ENCODE data around the gene ZCWPW2. TPM values are rescaled to one million over a fixed set of nuclear protein-coding genes. Genes with fewer than 3 reads are reported as not detected.

The ZCWPW2 gene
- total and polyA plus RNA-seq, 4 donors: 0.37 to 2.1 (median 0.87) TPM

DNA sequence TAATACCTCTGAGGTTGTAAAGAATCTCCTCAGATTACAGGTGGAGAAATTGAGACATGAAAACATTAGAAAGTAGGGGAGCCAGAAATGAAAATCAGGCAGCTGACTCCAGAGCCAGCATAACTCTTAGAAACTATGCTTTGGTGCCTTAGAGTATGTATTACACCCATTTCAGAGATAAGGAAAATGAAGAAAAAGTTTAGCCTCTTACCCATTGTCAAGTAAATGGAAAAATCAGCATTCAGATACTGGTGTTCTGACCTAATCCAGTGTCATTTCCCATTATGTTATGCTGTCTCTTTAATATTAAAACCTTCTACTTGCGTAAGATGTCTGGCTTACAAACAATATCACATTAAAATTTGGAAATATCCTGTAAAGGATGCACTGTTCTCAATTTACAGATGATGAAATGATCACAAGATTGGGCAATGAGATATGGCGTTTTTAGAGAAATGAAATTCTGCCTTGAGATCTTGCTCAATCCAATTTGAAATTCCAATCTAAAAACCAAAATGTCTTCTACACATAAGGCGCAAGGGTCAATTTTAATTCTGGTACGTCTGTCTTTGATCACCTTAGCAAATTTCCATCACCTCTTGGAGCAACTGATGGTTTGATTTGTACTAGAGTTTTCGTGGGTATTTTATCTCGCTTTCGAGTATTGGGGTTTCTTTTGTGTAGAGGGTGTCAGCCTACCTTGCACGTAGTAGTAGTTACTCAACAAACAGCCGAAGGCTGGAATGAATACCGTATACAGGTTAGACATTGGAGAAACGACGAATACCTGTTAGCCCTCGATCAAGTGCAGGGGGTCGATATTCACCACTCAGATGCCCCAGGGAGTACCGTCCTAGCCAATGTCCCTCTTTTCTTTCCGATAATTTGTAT is 902 bp upstream of the ZCWPW2 start:
- peaks cover 1 to 7% (median 4%) of the 10 kb centered on the region in 4 donors for H3K9me3 ChIP-seq (ENCODE audit: control insufficient read depth in 4 of 4, insufficient read depth in 3 of 4, low read length in 3 of 4)
- H3K36me3 ChIP-seq (ENCODE audit: control insufficient read depth in 4 of 4, insufficient read depth in 4 of 4, low read length in 4 of 4): peaks cover 0 to 8% (median 4%) of the 10 kb centered on the region in 4 donors
- peak overlapping the region; percentile 89 to 98 for H3K9ac ChIP-seq (ENCODE audit: insufficient read depth in 1 of 2, low read length in 2 of 2)
- DNase-seq (peak in 2 of 3 donors; percentile 67 to 72), ATAC-seq (ENCODE audit: insufficient read depth, low FRiP score) (no peak)
- peaks cover 0 to 35% (median 13%) of the 10 kb centered on the region in 5 donors for H3K4me1 ChIP-seq (ENCODE audit: control insufficient read depth in 5 of 5, insufficient read depth in 5 of 5, low read length in 5 of 5)
- no peaks in the 10 kb centered on the region for H3K27me3 ChIP-seq (ENCODE audit: control insufficient read depth in 3 of 3, insufficient read depth in 3 of 3, low read length in 2 of 3)
- peak overlapping the region; percentile 78 for H3K4me3 ChIP-seq
- WGBS, 2 donors: 14 to 21% methylated on average over 16 of the region's 16 CpGs
- TF ChIP-seq, protein P1, sequence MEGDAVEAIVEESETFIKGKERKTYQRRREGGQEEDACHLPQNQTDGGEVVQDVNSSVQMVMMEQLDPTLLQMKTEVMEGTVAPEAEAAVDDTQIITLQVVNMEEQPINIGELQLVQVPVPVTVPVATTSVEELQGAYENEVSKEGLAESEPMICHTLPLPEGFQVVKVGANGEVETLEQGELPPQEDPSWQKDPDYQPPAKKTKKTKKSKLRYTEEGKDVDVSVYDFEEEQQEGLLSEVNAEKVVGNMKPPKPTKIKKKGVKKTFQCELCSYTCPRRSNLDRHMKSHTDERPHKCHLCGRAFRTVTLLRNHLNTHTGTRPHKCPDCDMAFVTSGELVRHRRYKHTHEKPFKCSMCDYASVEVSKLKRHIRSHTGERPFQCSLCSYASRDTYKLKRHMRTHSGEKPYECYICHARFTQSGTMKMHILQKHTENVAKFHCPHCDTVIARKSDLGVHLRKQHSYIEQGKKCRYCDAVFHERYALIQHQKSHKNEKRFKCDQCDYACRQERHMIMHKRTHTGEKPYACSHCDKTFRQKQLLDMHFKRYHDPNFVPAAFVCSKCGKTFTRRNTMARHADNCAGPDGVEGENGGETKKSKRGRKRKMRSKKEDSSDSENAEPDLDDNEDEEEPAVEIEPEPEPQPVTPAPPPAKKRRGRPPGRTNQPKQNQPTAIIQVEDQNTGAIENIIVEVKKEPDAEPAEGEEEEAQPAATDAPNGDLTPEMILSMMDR (IDR thresholded peaks at IDR 0.05; ENCODE audit: control extremely low read depth, extremely low read depth): no peak
- H3K27ac ChIP-seq (ENCODE audit: low read depth in 1 of 2, low read length in 1 of 2): peak overlapping the region; percentile 98 to 99

DNA sequence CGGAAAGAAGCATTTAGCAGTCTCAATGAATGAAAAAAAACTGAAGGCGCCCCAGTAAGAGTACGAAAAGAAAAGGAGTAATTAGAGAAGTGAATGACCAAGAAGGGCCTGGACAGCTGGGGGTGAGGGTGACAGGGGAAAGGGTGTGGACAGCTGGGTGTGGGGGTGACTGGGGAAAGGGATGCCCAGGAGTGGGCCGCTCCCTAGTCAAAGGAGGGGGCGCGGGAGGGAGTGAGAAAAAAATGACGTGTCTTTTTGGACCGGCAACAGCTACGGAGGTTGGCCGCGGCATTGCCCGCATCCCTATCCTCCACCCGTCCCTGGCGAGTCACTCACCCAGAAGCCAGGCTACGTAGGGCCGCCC is 274 bp upstream of the ZCWPW2 start:
- WGBS, 2 donors: 1% methylated on average over 16 of the region's 16 CpGs
- TF ChIP-seq, protein P1 (IDR thresholded peaks at IDR 0.05; ENCODE audit: control extremely low read depth, extremely low read depth): no peak
- Histone ChIP-seq H3K4me3 (peak overlapping the region; percentile 78), H3K27me3 (ENCODE audit: control insufficient read depth in 3 of 3, insufficient read depth in 3 of 3, low read length in 2 of 3) (no peaks in the 10 kb centered on the region), H3K4me1 (ENCODE audit: control insufficient read depth in 5 of 5, insufficient read depth in 5 of 5, low read length in 5 of 5) (peaks cover 0 to 29% (median 13%) of the 10 kb centered on the region in 5 donors), H3K9me3 (ENCODE audit: control insufficient read depth in 4 of 4, insufficient read depth in 3 of 4, low read length in 3 of 4) (peaks cover 1 to 9% (median 6%) of the 10 kb centered on the region in 4 donors), H3K36me3 (ENCODE audit: control insufficient read depth in 4 of 4, insufficient read depth in 4 of 4, low read length in 4 of 4) (peaks cover 0 to 8% (median 5%) of the 10 kb centered on the region in 4 donors), H3K27ac (ENCODE audit: low read depth in 1 of 2, low read length in 1 of 2) (peak overlapping the region; percentile 98 to 99), H3K9ac (ENCODE audit: insufficient read depth in 1 of 2, low read length in 2 of 2) (peak overlapping the region; percentile 89 to 98)
- DNase-seq (no peak), ATAC-seq (ENCODE audit: insufficient read depth, low FRiP score) (peak; percentile 89)

DNA sequence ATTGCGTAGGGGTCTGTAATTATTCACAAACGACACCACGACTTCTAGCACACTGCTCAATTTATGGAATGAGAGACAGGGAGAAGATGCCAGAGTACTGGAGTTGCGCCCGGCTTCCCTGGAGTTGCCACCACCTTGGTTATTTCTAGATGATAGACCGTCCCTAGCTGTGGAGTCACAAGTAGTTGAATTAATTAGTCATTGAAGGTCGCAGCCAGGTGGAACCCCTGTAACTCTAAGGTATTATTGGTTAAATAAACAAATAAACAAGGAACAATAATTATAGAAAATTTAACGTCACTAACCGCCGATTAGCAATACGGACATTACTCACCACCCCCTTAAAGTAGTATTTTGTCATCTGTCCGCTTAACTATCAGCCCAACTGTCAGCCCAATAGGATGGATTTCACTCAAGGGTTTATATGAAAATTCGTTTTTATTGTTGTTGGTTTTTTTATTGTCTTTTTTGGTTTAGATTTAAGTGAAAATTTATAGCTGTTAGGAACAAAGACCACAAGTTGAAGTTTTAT is 1.0 kb downstream of the ZCWPW2 start:
- peak overlapping the region; percentile 98 to 99 for H3K27ac ChIP-seq (ENCODE audit: low read depth in 1 of 2, low read length in 1 of 2)
- H3K36me3 ChIP-seq (ENCODE audit: control insufficient read depth in 4 of 4, insufficient read depth in 4 of 4, low read length in 4 of 4): peaks cover 0 to 12% (median 8%) of the 10 kb centered on the region in 4 donors
- H3K9me3 ChIP-seq (ENCODE audit: control insufficient read depth in 4 of 4, insufficient read depth in 3 of 4, low read length in 3 of 4): peaks cover 1 to 14% (median 6%) of the 10 kb centered on the region in 4 donors
- H3K27me3 ChIP-seq (ENCODE audit: control insufficient read depth in 3 of 3, insufficient read depth in 3 of 3, low read length in 2 of 3): no peaks in the 10 kb centered on the region
- ATAC-seq (ENCODE audit: insufficient read depth, low FRiP score): no peak
- H3K9ac ChIP-seq (ENCODE audit: insufficient read depth in 1 of 2, low read length in 2 of 2): peak overlapping the region; percentile 82 to 98
- H3K4me3 ChIP-seq: peak overlapping the region; percentile 69
- peaks cover 0 to 28% (median 13%) of the 10 kb centered on the region in 5 donors for H3K4me1 ChIP-seq (ENCODE audit: control insufficient read depth in 5 of 5, insufficient read depth in 5 of 5, low read length in 5 of 5)
- TF ChIP-seq, protein P1 (IDR thresholded peaks at IDR 0.05; ENCODE audit: control extremely low read depth, extremely low read depth): no peak
- no peak for DNase-seq
- WGBS, 2 donors: 20 to 35% methylated on average over 13 of the region's 13 CpGs

All from lung (tissue), 12 donors.